HEK293 (cell line): ENCODE data around the gene UTP4.

Source experiments
- HOXC10 ChIP-seq: sonication (generic); formaldehyde crosslinking; IDR thresholded peaks from 2 replicates; pipeline ENCODE4 v1.8.1; 2023; ENCODE audit warnings: mild to moderate bottlenecking, missing genetic modification reagents
- KLF10 ChIP-seq: fragments of 450-650 bp; IDR thresholded peaks from 2 replicates; pipeline ENCODE4 v1.5.1; 2018; ENCODE audit warnings: missing biosample characterization, mild to moderate bottlenecking, missing genetic modification characterization
- TCF7L2 ChIP-seq: IDR thresholded peaks from 2 replicates; pipeline ENCODE4 v1.6.1; 2011; ENCODE audit warnings: low read depth, mild to moderate bottlenecking, inconsistent platforms, low read length, moderate library complexity, borderline replicate concordance
- ZIC2 ChIP-seq: fragments of 450-650 bp; formaldehyde crosslinking; IDR thresholded peaks from 2 replicates; pipeline ENCODE4 v1.5.1; 2016; ENCODE audit warnings: missing biosample characterization, missing genetic modification characterization
- ZNF184 ChIP-seq: fragments of 450-650 bp; IDR thresholded peaks from 2 replicates; pipeline ENCODE4 v1.5.1; 2018; ENCODE audit warnings: missing biosample characterization, mild to moderate bottlenecking, missing genetic modification characterization
- ZNF2 ChIP-seq: fragments of 450-650 bp; formaldehyde crosslinking; IDR thresholded peaks from 2 replicates; pipeline ENCODE4 v1.5.1; 2016; ENCODE audit warnings: missing biosample characterization, missing genetic modification characterization
- ZNF324 ChIP-seq: fragments of 450-650 bp; formaldehyde crosslinking; IDR thresholded peaks from 2 replicates; pipeline ENCODE4 v1.5.1; 2016; ENCODE audit warnings: missing biosample characterization, missing genetic modification characterization
- ZNF335 ChIP-seq: fragments of 450-650 bp; formaldehyde crosslinking; conservative IDR thresholded peaks from 2 replicates; pipeline ENCODE4 v1.5.1; 2016; ENCODE audit warnings: missing biosample characterization, missing genetic modification characterization
- ZNF530 ChIP-seq: fragments of 450-650 bp; formaldehyde crosslinking; IDR thresholded peaks from 2 replicates; pipeline ENCODE4 v1.5.1; 2016; ENCODE audit warnings: low read depth, missing biosample characterization, missing genetic modification characterization
- ZNF571 ChIP-seq: fragments of 450-650 bp; formaldehyde crosslinking; IDR thresholded peaks from 2 replicates; pipeline ENCODE4 v1.5.0; 2017; ENCODE audit warnings: missing biosample characterization, missing genetic modification characterization
- ZSCAN30 ChIP-seq: fragments of 450-650 bp; IDR thresholded peaks from 2 replicates; pipeline ENCODE4 v1.5.1; 2018; ENCODE audit warnings: missing biosample characterization, mild to moderate bottlenecking, missing genetic modification characterization, moderate library complexity
- TF ChIP-seq, protein P1 (sequence below): fragments of 450-650 bp; formaldehyde crosslinking; IDR thresholded peaks from 2 replicates; pipeline ENCODE4 v1.5.1; 2016; ENCODE audit warnings: missing biosample characterization, missing genetic modification characterization
- TF ChIP-seq, protein P2 (sequence below): fragments of 450-650 bp; formaldehyde crosslinking; IDR thresholded peaks from 2 replicates; pipeline ENCODE4 v1.5.1; 2016; ENCODE audit warnings: missing biosample characterization, missing genetic modification characterization
- TF ChIP-seq, protein P3 (sequence below): fragments of 450-650 bp; formaldehyde crosslinking; IDR thresholded peaks from 2 replicates; pipeline ENCODE4 v1.5.1; 2016; ENCODE audit warnings: missing biosample characterization, missing genetic modification characterization

DNA sequence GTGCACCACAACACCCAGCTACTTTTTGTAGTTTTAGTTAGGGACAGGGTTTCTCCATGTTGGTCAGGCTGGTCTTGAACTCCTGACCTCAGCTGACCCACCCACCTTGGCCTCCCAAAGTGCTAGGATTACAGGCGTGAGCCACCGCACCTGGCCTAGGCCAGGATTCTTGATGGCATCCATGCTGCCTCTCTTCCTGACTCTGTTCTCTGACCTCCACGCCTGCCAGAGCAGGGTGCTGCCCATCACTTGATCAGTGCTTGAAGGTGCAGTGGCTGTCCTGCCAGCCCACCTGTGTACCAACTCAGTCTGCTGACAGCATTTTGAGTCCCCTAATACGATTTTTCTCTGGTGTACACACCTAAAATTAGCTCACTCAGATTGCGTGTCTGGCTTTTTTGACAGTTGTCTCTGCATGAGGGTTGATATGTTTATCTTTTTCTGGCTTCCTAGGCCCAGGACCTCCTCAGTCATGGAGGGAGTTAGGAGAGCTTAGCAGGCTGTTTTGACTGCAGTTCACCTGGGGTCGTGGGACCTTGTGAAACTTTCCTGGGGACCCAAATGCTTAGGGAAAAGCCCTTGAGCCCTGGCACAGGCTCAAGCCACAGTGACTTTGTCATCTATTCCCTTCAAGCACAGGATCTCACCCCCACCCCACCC lies 21.1 kb upstream of the UTP4 start:
- TF ChIP-seq, protein P1, sequence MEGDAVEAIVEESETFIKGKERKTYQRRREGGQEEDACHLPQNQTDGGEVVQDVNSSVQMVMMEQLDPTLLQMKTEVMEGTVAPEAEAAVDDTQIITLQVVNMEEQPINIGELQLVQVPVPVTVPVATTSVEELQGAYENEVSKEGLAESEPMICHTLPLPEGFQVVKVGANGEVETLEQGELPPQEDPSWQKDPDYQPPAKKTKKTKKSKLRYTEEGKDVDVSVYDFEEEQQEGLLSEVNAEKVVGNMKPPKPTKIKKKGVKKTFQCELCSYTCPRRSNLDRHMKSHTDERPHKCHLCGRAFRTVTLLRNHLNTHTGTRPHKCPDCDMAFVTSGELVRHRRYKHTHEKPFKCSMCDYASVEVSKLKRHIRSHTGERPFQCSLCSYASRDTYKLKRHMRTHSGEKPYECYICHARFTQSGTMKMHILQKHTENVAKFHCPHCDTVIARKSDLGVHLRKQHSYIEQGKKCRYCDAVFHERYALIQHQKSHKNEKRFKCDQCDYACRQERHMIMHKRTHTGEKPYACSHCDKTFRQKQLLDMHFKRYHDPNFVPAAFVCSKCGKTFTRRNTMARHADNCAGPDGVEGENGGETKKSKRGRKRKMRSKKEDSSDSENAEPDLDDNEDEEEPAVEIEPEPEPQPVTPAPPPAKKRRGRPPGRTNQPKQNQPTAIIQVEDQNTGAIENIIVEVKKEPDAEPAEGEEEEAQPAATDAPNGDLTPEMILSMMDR (tag by site-specific recombination): no peak
- TF ChIP-seq ZNF335 (no peak), TCF7L2 (no peak), ZNF184 (tag by site-specific recombination) (no peak), HOXC10 (CRISPR knock-in tag) (no peak), ZIC2 (tag by site-specific recombination) (no peak), ZNF2 (tag by site-specific recombination) (no peak), ZNF571 (tag by site-specific recombination) (no peak), ZSCAN30 (tag by site-specific recombination) (no peak), ZNF530 (no peak), KLF10 (tag by site-specific recombination) (no peak), ZNF324 (tag by site-specific recombination) (no peak)
- TF ChIP-seq, protein P2, sequence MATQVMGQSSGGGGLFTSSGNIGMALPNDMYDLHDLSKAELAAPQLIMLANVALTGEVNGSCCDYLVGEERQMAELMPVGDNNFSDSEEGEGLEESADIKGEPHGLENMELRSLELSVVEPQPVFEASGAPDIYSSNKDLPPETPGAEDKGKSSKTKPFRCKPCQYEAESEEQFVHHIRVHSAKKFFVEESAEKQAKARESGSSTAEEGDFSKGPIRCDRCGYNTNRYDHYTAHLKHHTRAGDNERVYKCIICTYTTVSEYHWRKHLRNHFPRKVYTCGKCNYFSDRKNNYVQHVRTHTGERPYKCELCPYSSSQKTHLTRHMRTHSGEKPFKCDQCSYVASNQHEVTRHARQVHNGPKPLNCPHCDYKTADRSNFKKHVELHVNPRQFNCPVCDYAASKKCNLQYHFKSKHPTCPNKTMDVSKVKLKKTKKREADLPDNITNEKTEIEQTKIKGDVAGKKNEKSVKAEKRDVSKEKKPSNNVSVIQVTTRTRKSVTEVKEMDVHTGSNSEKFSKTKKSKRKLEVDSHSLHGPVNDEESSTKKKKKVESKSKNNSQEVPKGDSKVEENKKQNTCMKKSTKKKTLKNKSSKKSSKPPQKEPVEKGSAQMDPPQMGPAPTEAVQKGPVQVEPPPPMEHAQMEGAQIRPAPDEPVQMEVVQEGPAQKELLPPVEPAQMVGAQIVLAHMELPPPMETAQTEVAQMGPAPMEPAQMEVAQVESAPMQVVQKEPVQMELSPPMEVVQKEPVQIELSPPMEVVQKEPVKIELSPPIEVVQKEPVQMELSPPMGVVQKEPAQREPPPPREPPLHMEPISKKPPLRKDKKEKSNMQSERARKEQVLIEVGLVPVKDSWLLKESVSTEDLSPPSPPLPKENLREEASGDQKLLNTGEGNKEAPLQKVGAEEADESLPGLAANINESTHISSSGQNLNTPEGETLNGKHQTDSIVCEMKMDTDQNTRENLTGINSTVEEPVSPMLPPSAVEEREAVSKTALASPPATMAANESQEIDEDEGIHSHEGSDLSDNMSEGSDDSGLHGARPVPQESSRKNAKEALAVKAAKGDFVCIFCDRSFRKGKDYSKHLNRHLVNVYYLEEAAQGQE (tag by site-specific recombination): no peak
- TF ChIP-seq, protein P3, sequence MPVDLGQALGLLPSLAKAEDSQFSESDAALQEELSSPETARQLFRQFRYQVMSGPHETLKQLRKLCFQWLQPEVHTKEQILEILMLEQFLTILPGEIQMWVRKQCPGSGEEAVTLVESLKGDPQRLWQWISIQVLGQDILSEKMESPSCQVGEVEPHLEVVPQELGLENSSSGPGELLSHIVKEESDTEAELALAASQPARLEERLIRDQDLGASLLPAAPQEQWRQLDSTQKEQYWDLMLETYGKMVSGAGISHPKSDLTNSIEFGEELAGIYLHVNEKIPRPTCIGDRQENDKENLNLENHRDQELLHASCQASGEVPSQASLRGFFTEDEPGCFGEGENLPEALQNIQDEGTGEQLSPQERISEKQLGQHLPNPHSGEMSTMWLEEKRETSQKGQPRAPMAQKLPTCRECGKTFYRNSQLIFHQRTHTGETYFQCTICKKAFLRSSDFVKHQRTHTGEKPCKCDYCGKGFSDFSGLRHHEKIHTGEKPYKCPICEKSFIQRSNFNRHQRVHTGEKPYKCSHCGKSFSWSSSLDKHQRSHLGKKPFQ: no peak
